SK-N-SH (cell line): ENCODE measurements around the gene RGS18. TPM values are rescaled to one million over a fixed set of nuclear protein-coding genes. Genes with fewer than 3 reads are reported as not detected.

Source experiments
- CTCF ChIA-PET: fragments of 300-600, 350-600 bp; formaldehyde crosslinking; extraction: SDS; loops from one replicate; lab custom pipeline; 2021; lab: Yijun Ruan, JAX
- POLR2A ChIA-PET: fragments of 350-600 bp; sonication (Branson Sonifier 250); formaldehyde crosslinking; extraction: SDS; loops from one replicate; lab custom pipeline; 2020; ENCODE audit warnings: antibody characterized with exemption, inconsistent platforms; lab: Yijun Ruan, JAX
- DNase-seq: peaks from one replicate; pipeline ENCODE4 v3.0.0; 2012
- H2AFZ ChIP-seq: fragments of 200-600 bp; sonication (generic); 2 replicates; pipeline ENCODE4 v1.8.1; 2016; ENCODE audit warnings: antibody characterized with exemption, mild to moderate bottlenecking, low read depth
- H3F3A ChIP-seq: fragments of 200-600 bp; sonication (generic); replicated peaks from 2 replicates; pipeline ENCODE3; 2016; ENCODE audit warnings: antibody characterized with exemption, mild to moderate bottlenecking; ENCODE audit not compliant: insufficient read depth
- H3K27ac ChIP-seq, 2 experiments: fragments of 200-500 bp in 1 of 2; fragments of 200-600 bp in 1 of 2; sonication (Bioruptor generic) in 1 of 2; sonication (generic), shearing (Covaris generic) in 1 of 2; 2 replicates each; pipeline versions ENCODE4 v1.5.1 to v1.6.1; 2014 to 2016; ENCODE audit warnings: low read depth in 2 of 2, inconsistent platforms in 1 of 2, low read length in 1 of 2, mild to moderate bottlenecking in 1 of 2, mixed read lengths in 1 of 2
- H3K27me3 ChIP-seq: fragments of 200-600 bp; sonication (generic), shearing (Covaris generic); 2 replicates; pipeline ENCODE4 v1.6.1; 2016; ENCODE audit warnings: mixed run types; ENCODE audit not compliant: insufficient read depth
- H3K36me3 ChIP-seq, 2 experiments: fragments of 200-500 bp in 1 of 2; fragments of 200-600 bp in 1 of 2; sonication (Bioruptor generic) in 1 of 2; sonication (generic) in 1 of 2; replicated peaks in 1 of 2; 2 replicates each; pipeline versions ENCODE3 to v1.5.1; 2014 to 2016; ENCODE audit warnings: low read length in 1 of 2, mild to moderate bottlenecking in 1 of 2; ENCODE audit not compliant: insufficient read depth in 2 of 2, control insufficient read depth in 1 of 2
- H3K4me1 ChIP-seq, 2 experiments: fragments of 200-500 bp in 1 of 2; fragments of 200-600 bp in 1 of 2; sonication (Bioruptor generic) in 1 of 2; sonication (generic), shearing (Covaris generic) in 1 of 2; 2 replicates each; pipeline versions ENCODE4 v1.5.1 to v1.6.1; 2014 to 2016; ENCODE audit warnings: low read depth in 1 of 2, low read length in 1 of 2, mixed run types in 1 of 2; ENCODE audit not compliant: insufficient read depth in 2 of 2, control insufficient read depth in 1 of 2
- H3K4me2 ChIP-seq: fragments of 200-600 bp; sonication (generic), shearing (Covaris generic); 2 replicates; pipeline ENCODE4 v1.6.1; 2017; ENCODE audit warnings: mixed run types
- H3K4me3 ChIP-seq, 2 experiments: fragments of 200-500 bp in 1 of 2; fragments of 200-600 bp in 1 of 2; sonication (Bioruptor generic) in 1 of 2; sonication (generic), shearing (Covaris generic) in 1 of 2; 2 replicates each; pipeline versions ENCODE4 v1.5.1 to v1.8.1; 2014 to 2016; ENCODE audit warnings: low read depth in 2 of 2, inconsistent platforms in 1 of 2, low read length in 1 of 2, mild to moderate bottlenecking in 1 of 2, mixed read lengths in 1 of 2, moderate library complexity in 1 of 2
- H3K79me2 ChIP-seq: fragments of 200-600 bp; sonication (generic); 2 replicates; pipeline ENCODE4 v1.8.1; 2017; ENCODE audit warnings: mild to moderate bottlenecking; ENCODE audit not compliant: insufficient read depth
- H3K9ac ChIP-seq: fragments of 200-600 bp; sonication (generic); 2 replicates; pipeline ENCODE4 v1.6.1; 2017; ENCODE audit warnings: mixed run types
- H3K9me2 ChIP-seq: fragments of 200-600 bp; sonication (generic); 2 replicates; pipeline ENCODE4 v1.6.1; 2017; ENCODE audit warnings: mixed run types
- H3K9me3 ChIP-seq: fragments of 200-600 bp; sonication (generic); 2 replicates; pipeline ENCODE4 v1.6.1; 2017; ENCODE audit warnings: mixed run types, mild to moderate bottlenecking, moderate library complexity
- H4K20me1 ChIP-seq: fragments of 200-600 bp; sonication (generic); 2 replicates; pipeline ENCODE4 v1.6.1; 2017; ENCODE audit warnings: mild to moderate bottlenecking, mixed run types; ENCODE audit not compliant: insufficient read depth
- CHD2 ChIP-seq: fragments of 150-350 bp; IDR thresholded peaks from 2 replicates; pipeline ENCODE4 v1.6.1; 2018; ENCODE audit warnings: low read length; ENCODE audit not compliant: partially characterized antibody
- ELF1 ChIP-seq: IDR thresholded peaks from 2 replicates; pipeline ENCODE4 v1.4.0; 2012
- EP300 ChIP-seq, 2 experiments: IDR thresholded peaks; 2 replicates each; pipeline versions ENCODE4 v1.4.0 to v1.6.1; 2012; ENCODE audit warnings: borderline replicate concordance in 1 of 2, low read depth in 1 of 2, low read length in 1 of 2
- EZH2phosphoT487 ChIP-seq: fragments of 200-600 bp; sonication (generic); IDR thresholded peaks from 2 replicates; pipeline ENCODE4 v1.6.1; 2017; ENCODE audit warnings: low read depth, mixed run types, mild to moderate bottlenecking, antibody characterized with exemption, moderate library complexity, borderline replicate concordance
- IRF3 ChIP-seq: fragments of 150-350 bp; IDR thresholded peaks from 2 replicates; pipeline ENCODE4 v1.6.1; 2016; ENCODE audit warnings: mild to moderate bottlenecking, low read depth, low read length
- JUND ChIP-seq: IDR thresholded peaks from 2 replicates; pipeline ENCODE4 v1.4.0; 2012
- MEF2A ChIP-seq: IDR thresholded peaks from 2 replicates; pipeline ENCODE4 v1.4.0; 2012; ENCODE audit warnings: low read depth, borderline replicate concordance
- MXI1 ChIP-seq: IDR thresholded peaks from 2 replicates; pipeline ENCODE4 v1.6.1; 2012; ENCODE audit warnings: mild to moderate bottlenecking, low read depth, low read length, improper control_type of control experiment
- NFIC ChIP-seq: IDR thresholded peaks from 2 replicates; pipeline ENCODE4 v1.4.0; 2012; ENCODE audit warnings: borderline replicate concordance
- RAD21 ChIP-seq: IDR thresholded peaks from 2 replicates; pipeline ENCODE4 v1.6.1; 2012; ENCODE audit warnings: mild to moderate bottlenecking, low read length
- RCOR1 ChIP-seq: fragments of 150-350 bp; IDR thresholded peaks from 2 replicates; pipeline ENCODE4 v1.6.1; 2017; ENCODE audit warnings: antibody characterized with exemption, low read length
- REST ChIP-seq: IDR thresholded peaks from 2 replicates; pipeline ENCODE4 v1.6.1; 2012; ENCODE audit warnings: mild to moderate bottlenecking, low read depth, low read length, moderate library complexity
- RFX5 ChIP-seq: IDR thresholded peaks from 2 replicates; pipeline ENCODE4 v1.6.1; 2012; ENCODE audit warnings: mild to moderate bottlenecking, improper control_type of control experiment, low read length
- TAF1 ChIP-seq: IDR thresholded peaks from 2 replicates; pipeline ENCODE4 v1.6.1; 2012; ENCODE audit warnings: low read depth, mild to moderate bottlenecking, low read length, moderate library complexity, borderline replicate concordance
- TCF12 ChIP-seq: IDR thresholded peaks from 2 replicates; pipeline ENCODE4 v1.4.0; 2012
- ZBTB33 ChIP-seq: IDR thresholded peaks from 2 replicates; pipeline ENCODE4 v1.4.0; 2012; ENCODE audit warnings: low read depth, borderline replicate concordance
- WGBS: methylation state at CpG from one replicate; pipeline ENCODE4 v1.1.6; 2017; ENCODE audit warnings: low lambda C conversion rate; 5-methylcytosine and 5-hydroxymethylcytosine counted together
- polyA plus RNA-seq, 3 experiments: library from polyadenylated mRNA; depleted of rRNA; stranded (reverse); fragments of >200 nt; gene quantifications; 2 replicates each; pipeline ENCODE4 v1.2.3, GENCODE V29; 2012

RGS18 gene
- polyA plus RNA-seq, 1 of the 3 experiments (the other 2 are of a cell fraction), result not detected

DNA sequence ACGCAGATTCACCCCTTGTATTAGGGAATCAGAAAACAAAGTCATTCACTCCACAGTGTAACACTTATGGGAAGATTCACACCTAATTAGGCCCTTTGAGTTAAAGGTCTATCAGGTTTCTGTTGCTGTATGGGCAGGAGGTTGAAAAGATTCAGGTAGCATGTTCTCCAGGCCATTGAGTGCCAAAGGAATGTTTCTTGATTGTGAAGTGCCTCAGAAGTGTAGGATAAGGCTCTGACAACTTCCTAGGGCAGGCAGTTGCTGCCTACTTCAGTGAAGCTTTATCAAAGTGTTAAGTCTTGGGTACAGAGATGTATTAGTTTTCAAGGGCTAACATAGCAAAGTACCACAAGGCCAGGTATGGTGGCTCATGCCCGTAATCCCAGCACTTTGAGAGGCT lies 48.7 kb upstream of the RGS18 start (continued):
- no peak for TF ChIP-seq MEF2A
- no peak for TF ChIP-seq IRF3

GRCh38 chr1:192115000-192115399 lies 43.3 kb upstream of the RGS18 start:
- no peak for DNase-seq
- Histone ChIP-seq H3F3A (no peaks in the 10 kb centered on the region), H3K9me2 (no peaks in the 10 kb centered on the region), H3K4me3 (no peak overlapping the region), H3K79me2 (no peaks in the 10 kb centered on the region), H3K4me2 (no peak overlapping the region), H3K27me3 (peaks cover 6% of the 10 kb centered on the region; the same call in 1 of the 2 replicates), H3K27ac (no peak overlapping the region), H4K20me1 (no peaks in the 10 kb centered on the region), H3K36me3 (no peaks in the 10 kb centered on the region), H3K9me3 (no peaks in the 10 kb centered on the region), H3K4me1 (no peaks in the 10 kb centered on the region), H3K9ac (no peak overlapping the region), H2AFZ (peak overlapping the region; percentile 11; the same call in 1 of the 2 replicates)
- TF ChIP-seq EZH2phosphoT487 (no peak), MXI1 (no peak), RCOR1 (no peak), CHD2 (no peak), EP300 (IDR thresholded peaks at IDR 0.05; ENCODE audit: borderline replicate concordance in 1 of 2, low read depth in 1 of 2, low read length in 1 of 2) (no peak), NFIC (no peak), ZBTB33 (no peak), TAF1 (no peak), ELF1 (no peak), REST (no peak), MEF2A (no peak), RAD21 (no peak), RFX5 (no peak), TCF12 (no peak), JUND (no peak)
- WGBS, result 27% methylated on average over 3 of the region's 3 CpGs
- CTCF ChIA-PET, result no interaction called here
- POLR2A ChIA-PET, result no interaction called here
